SK-N-MC (cell line): Measurements from ENCODE around the gene USP31.

ENCODE experiments used
- EZH2 ChIP-seq: fragments of 200-600 bp; sonication (generic); IDR thresholded peaks from one replicate; pipeline ENCODE4 v1.6.1; 2017; ENCODE audit warnings: antibody characterized with exemption
- POLR2AphosphoS5 ChIP-seq: IDR thresholded peaks from 2 replicates; pipeline ENCODE4 v1.6.1; 2012; ENCODE audit warnings: mild to moderate bottlenecking, low read depth, low read length, borderline replicate concordance

DNA sequence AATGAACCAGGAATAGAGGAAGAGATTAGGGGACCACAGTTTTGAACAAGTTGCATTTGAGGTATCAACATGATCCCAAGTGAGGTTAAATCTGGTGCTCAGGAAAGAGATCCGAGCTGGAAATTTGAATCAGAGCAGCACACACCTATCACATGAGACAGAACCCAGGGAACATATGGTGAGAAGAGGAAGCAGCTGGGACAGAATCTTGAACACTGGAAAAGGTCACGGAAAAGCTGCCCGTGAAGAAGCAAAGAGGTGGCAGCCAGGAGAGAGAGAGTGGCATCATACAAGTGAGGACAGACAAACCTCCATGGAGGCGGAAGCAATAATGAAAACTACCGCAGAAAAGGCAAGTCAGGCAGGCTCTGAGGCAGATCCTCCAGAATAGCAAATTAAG is 36.1 kb downstream of the USP31 start:
- TF ChIP-seq EZH2 = no peak
- TF ChIP-seq POLR2AphosphoS5 = no peak
